Activated CD4-positive, alpha-beta T cell treated with anti-CD3 and anti-CD28 coated beads, Interleukin-2, amount 50 U/mL, for 24 hours (primary cell): ENCODE measurements around the gene CPED1.
"Not testable (repeated sequence)": the region's sequence is repeated elsewhere in the genome, so short reads cannot be mapped to it uniquely, and the experiment has no call there.

Experiments
- DNase-seq, 2 donors: peaks; one replicate each; pipeline ENCODE4 v3.0.0-alpha.2; 2020; ENCODE audit warnings: low read depth in 1 of 2, low spot score in 1 of 2

The CPED1 gene

GRCh38 chr7:121084748-121085336 lies 96.3 kb downstream of the CPED1 start:
- no peak for DNase-seq

GRCh38 chr7:121085922-121086321 lies 97.4 kb downstream of the CPED1 start:
- DNase-seq: no peak

- DNase-seq: no peak
Observed at GRCh38 chr7:121088870-121089269, 100.4 kb downstream of the CPED1 start.

- DNase-seq: no peak
Observed at GRCh38 chr7:121094829-121095228, 106.3 kb downstream of the CPED1 start.

GRCh38 chr7:121097577-121097976 lies 109.1 kb downstream of the CPED1 start:
- no peak for DNase-seq

- DNase-seq: no peak
Observed at GRCh38 chr7:121099572-121099971, 111.1 kb downstream of the CPED1 start.

GRCh38 chr7:121101083-121101482 lies 112.6 kb downstream of the CPED1 start:
- DNase-seq: no peak

- no peak for DNase-seq
Observed at GRCh38 chr7:121101621-121102020, 113.1 kb downstream of the CPED1 start.

GRCh38 chr7:121102619-121103018 lies 114.1 kb downstream of the CPED1 start:
- DNase-seq: no peak

- DNase-seq: no peak
Observed at GRCh38 chr7:121103086-121103485, 114.6 kb downstream of the CPED1 start.

- no peak for DNase-seq
Observed at GRCh38 chr7:121103579-121103978, 115.1 kb downstream of the CPED1 start.

- DNase-seq: no peak
Observed at GRCh38 chr7:121105262-121105661, 116.8 kb downstream of the CPED1 start.

GRCh38 chr7:121107923-121108498 lies 119.5 kb downstream of the CPED1 start:
- peak in 1 of 2 donors; percentile 6 for DNase-seq

GRCh38 chr7:121109145-121109544 lies 120.6 kb downstream of the CPED1 start:
- no peak for DNase-seq

- no peak for DNase-seq
Observed at GRCh38 chr7:121113288-121113687, 124.8 kb downstream of the CPED1 start.

- no peak for DNase-seq
Observed at GRCh38 chr7:121116396-121116795, 127.9 kb downstream of the CPED1 start.

- no peak for DNase-seq
Observed at GRCh38 chr7:121119047-121119446, 130.5 kb downstream of the CPED1 start.

GRCh38 chr7:121123032-121123431 lies 134.5 kb downstream of the CPED1 start:
- DNase-seq: no peak

GRCh38 chr7:121125454-121125853 lies 136.9 kb downstream of the CPED1 start:
- DNase-seq: not testable (repeated sequence)

- DNase-seq: no peak
Observed at GRCh38 chr7:121126201-121126600, 137.7 kb downstream of the CPED1 start.

GRCh38 chr7:121126801-121127534 lies 138.5 kb downstream of the CPED1 start:
- no peak for DNase-seq

- DNase-seq: no peak
Observed at GRCh38 chr7:121132940-121133339, 144.4 kb downstream of the CPED1 start.

- no peak for DNase-seq
Observed at GRCh38 chr7:121133444-121133843, 144.9 kb downstream of the CPED1 start.
